Coronary artery (tissue), 2 donors: ENCODE results near the gene MBP.
A peak's percentile ranks its signal among the peaks of the same experiment; 100 is the strongest.

Source experiments
- DNase-seq: peaks from one replicate; pipeline ENCODE4 v3.0.0-alpha.2; 2017; ENCODE audit warnings: low spot score
- H3K27ac ChIP-seq, 2 donors: fragments of 200-600 bp; sonication (generic); one replicate each; pipeline ENCODE4 v1.5.1; 2016 to 2019
- H3K4me3 ChIP-seq: fragments of 200-600 bp; sonication (generic); 2 replicates; pipeline ENCODE4 v1.5.1; 2016; ENCODE audit warnings: mild to moderate bottlenecking, moderate library complexity
- CTCF ChIP-seq: fragments of 200-600 bp; sonication (generic); IDR thresholded peaks from one replicate; pipeline ENCODE4 v1.5.1; 2019; ENCODE audit warnings: antibody characterized with exemption

Gene MBP

GRCh38 chr18:77092104-77093066, 40.2 kb downstream of the MBP start:
- no peak overlapping the region for H3K4me3 ChIP-seq

DNA sequence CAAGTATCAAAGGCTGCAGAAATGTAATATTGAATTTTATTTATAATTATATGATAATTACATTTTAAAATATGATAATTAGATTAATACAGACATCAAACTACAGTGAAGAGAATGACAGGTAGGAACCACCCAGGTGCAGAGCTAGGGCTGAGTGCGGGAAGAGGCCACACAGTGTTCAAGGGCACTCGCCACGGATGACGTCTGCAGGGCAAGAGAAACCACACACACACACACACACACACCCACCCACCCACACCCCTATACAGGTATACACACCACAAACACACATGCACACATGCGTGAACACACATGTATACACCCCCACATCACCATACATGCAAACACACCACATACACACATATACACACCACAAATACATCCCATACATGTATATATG, 41.2 kb downstream of the MBP start:
- DNase-seq, result no peak
- Histone ChIP-seq H3K27ac (no peak overlapping the region), H3K4me3 (no peak overlapping the region)
- no peak for TF ChIP-seq CTCF

More at GRCh38 chr18:77092104-77093066, 40.2 kb downstream of the MBP start:
- H3K27ac ChIP-seq, result no peak overlapping the region
- no peak for TF ChIP-seq CTCF
- no peak for DNase-seq

DNA sequence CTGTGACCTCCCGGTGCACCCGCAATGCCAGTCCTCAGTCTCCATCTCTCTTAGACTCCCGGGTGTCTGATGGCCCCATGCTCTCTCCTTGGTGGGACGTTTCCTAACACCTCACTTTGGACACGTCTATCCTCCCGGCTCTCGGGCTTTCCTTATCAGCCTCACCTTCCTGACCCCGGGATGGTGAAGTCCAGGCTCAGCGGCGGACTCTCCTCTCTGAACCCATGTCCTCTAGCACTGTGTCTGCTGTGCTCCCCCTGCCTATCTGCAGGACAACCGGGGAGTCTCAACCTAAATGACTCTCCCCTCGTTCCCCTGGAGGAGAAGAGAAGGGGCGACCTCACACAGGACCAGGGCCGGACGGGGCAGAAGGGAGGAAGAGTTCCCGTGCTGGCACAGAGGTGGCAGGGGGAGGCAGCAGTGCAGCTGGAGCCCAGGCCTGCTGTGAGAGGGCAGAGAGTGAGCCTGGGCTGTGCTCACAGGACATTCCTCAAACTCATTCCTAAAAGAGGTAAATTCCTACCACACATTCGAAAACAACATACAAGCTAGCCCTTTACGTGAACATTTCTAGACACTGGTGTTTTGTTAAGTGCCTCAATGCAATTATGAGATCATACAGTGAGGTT, 41.9 kb downstream of the MBP start:
- peak; percentile 69 for DNase-seq
- TF ChIP-seq CTCF, result no peak
- H3K27ac ChIP-seq, result no peak overlapping the region
- H3K4me3 ChIP-seq, result no peak overlapping the region

DNA sequence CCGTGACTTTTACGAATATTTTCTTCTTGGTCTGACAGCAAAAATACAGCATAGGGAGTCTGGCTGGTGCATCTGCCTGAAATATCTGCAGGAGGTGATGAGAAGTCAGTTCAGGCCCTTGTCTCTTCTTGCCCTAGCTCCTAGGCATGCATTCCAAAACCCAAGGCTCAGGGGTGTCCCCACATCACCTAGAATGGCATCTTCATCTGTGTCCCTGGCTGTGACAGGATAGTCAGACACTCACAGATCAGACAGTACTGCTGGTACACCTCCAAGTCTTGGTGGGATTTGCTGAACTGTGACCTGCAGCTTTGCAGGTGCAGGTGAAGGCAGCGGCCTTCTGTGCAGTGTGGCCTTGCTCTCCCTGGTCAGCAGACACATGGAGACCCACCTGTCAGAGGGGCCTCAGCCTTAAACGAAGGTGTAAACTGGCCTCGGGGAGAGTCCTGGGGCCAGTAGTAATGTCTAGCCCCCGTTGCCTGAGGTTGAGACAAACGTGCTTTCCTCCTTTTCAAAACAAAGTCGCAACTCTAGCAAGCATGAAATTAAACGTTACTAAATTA, 42.8 kb downstream of the MBP start:
- DNase-seq, result peak; percentile 58
- Histone ChIP-seq H3K4me3 (no peak overlapping the region), H3K27ac (no peak overlapping the region)
- no peak for TF ChIP-seq CTCF

DNA sequence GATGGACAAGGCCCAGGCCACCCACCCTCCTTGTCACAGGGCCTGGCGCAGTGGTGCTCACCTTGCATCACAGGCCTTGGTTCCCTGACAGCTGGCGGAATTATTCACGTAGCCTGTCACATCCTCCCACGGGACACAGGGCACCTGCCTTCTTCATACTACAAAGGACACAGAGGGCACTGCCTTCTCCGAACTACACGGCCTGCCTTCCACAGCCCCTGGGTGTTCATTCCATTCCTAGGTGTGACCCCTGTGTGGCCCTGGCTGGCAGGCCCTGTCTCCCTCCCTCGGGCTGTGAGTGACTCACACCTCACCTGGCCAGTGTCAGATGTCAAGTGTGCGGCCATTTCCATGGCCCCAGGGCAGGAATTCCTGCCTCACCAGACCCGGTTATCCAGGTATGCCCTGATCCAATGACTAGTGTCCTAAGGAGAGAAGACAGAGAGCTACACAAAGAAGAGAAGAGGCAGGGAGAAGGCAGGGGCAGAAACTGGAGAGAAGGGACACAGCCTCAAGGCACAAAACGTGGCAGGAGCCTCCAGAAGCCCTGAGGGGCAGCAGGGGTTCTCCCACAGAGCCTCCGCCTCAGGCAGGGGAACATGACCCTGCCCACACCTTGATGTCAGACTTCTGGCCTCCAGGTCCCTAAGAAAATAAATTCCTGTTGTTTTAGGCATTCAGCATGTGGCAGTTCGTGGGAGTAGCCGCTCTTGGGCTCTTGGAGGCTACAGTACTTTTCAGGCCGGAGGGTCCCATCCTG, 43.4 kb downstream of the MBP start:
- peak overlapping the region in 1 of 2 donors; percentile 11 for H3K27ac ChIP-seq
- TF ChIP-seq CTCF, result no peak

DNA sequence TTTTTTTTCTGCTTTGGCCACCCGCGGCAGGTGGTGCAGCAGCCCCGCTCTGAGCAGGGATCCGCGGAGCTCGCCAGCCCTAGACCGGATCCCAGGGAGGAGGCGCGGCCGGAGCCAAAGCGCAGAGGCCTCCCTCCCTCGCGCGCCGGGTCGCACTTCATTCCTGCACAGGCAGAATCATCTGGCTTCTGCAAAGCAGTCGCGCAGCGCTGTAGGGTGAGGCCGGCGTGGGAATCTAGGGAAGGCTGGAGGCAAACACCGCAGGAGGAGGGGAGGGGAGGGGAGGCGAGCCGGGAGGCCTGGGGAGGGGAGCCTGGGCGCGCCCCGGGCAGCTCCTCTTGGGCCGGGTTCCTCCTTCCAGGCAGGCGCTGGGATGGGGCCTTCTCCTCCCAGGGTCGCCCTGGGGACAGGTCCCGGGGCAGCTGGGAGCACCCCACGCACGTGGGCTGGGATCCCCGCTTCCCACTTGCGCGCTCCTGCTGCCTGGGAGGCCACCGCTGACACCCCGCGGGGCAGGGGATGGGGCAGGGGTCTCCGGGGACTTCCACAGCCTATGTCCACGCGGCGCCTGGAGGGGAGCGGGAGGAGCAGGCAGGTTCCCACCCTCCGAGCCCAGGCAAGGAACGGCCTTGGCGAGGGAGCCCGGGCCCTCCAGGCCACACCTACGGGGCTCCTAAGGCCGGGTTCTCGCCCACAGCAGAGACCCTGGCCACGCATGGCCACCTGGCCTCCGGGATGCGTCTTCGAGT, 45.0 kb downstream of the MBP start:
- TF ChIP-seq CTCF, result no peak
- peak; percentile 79 for DNase-seq
- Histone ChIP-seq H3K27ac (peak overlapping the region; percentile 42 to 72), H3K4me3 (peak overlapping the region; percentile 62)

More for the DNA sequence above, 43.4 kb downstream of the MBP start:
- peak; percentile 72 for DNase-seq
- no peak overlapping the region for H3K4me3 ChIP-seq
